ENCODE data around the gene CAMK1D. TPM values are rescaled to one million over a fixed set of nuclear protein-coding genes. Genes with fewer than 3 reads are reported as not detected.

CAMK1D gene
- polyA plus RNA-seq, 1 donor (not counting 4 experiments of a cell fraction or from before 2014, with no cell fraction given) = 0.76 TPM

GRCh38 chr10:12561307-12561706 is 212.0 kb downstream of the CAMK1D start:
- H3K9ac ChIP-seq (ENCODE audit: control insufficient read depth, extremely low read depth, insufficient read depth, low read length) = no peak overlapping the region
- H3K4me3 ChIP-seq (ENCODE audit: control insufficient read depth in 2 of 3, extremely low read depth in 1 of 3, insufficient read depth in 2 of 3, low read depth in 1 of 3, low read length in 3 of 3) = no peak overlapping the region
- H3K27ac ChIP-seq (ENCODE audit: control insufficient read depth, insufficient read depth, low read length) = no peak overlapping the region
- FAIRE-seq (no peak), DNase-seq (ENCODE audit: low read depth, low spot score) (no peak)
- peaks cover 5% of the 10 kb centered on the region for H3K27me3 ChIP-seq (ENCODE audit: control insufficient read depth, extremely low read depth, insufficient read depth, low read length)
- H3K79me2 ChIP-seq (ENCODE audit: control insufficient read depth, insufficient read depth, low read length) = no peaks in the 10 kb centered on the region
- H3K36me3 ChIP-seq (ENCODE audit: control insufficient read depth in 2 of 2, extremely low read depth in 1 of 2, insufficient read depth in 2 of 2, low read length in 2 of 2) = no peaks in the 10 kb centered on the region
- H3K4me1 ChIP-seq (ENCODE audit: control insufficient read depth, extremely low read depth, insufficient read depth, low read length) = peaks cover 3% of the 10 kb centered on the region
- dilution Hi-C loops (cut with MboI; ENCODE audit: extremely low pct_ligation_motif_present, low sequenced_read_pairs) = no loop called here
- no peak overlapping the region for H3K4me2 ChIP-seq (ENCODE audit: control insufficient read depth, extremely low read depth, insufficient read depth, low read depth, low read length)
- no peaks in the 10 kb centered on the region for H3K9me3 ChIP-seq (ENCODE audit: control insufficient read depth, low read depth, low read length)
- no peak overlapping the region for H2AFZ ChIP-seq (ENCODE audit: control insufficient read depth, low read length)
- H3K9me1 ChIP-seq (ENCODE audit: control insufficient read depth, extremely low read depth, insufficient read depth, low read length) = no peaks in the 10 kb centered on the region
- no peaks in the 10 kb centered on the region for H4K20me1 ChIP-seq (ENCODE audit: control insufficient read depth, extremely low read depth, insufficient read depth, low read length)
- no peak for TF ChIP-seq EZH2 (IDR thresholded peaks at IDR 0.05; ENCODE audit: low read length)
- TF ChIP-seq CTCF (optimal IDR thresholded peaks at IDR 0.05 in 1 of 3, IDR thresholded peaks at IDR 0.05 in 1 of 3, conservative IDR thresholded peaks at IDR 0.05 in 1 of 3; ENCODE audit: extremely low read depth in 1 of 3, insufficient read depth in 2 of 3, low read length in 3 of 3) = no peak

GRCh38 chr10:12561720-12562119 is 212.4 kb downstream of the CAMK1D start:
- DNase-seq (ENCODE audit: low read depth, low spot score) (no peak), FAIRE-seq (no peak)
- TF ChIP-seq CTCF (optimal IDR thresholded peaks at IDR 0.05 in 1 of 3, IDR thresholded peaks at IDR 0.05 in 1 of 3, conservative IDR thresholded peaks at IDR 0.05 in 1 of 3; ENCODE audit: extremely low read depth in 1 of 3, insufficient read depth in 2 of 3, low read length in 3 of 3) (no peak), EZH2 (IDR thresholded peaks at IDR 0.05; ENCODE audit: low read length) (no peak)
- dilution Hi-C loops (cut with MboI; ENCODE audit: extremely low pct_ligation_motif_present, low sequenced_read_pairs) = no loop called here
- Histone ChIP-seq H3K4me3 (ENCODE audit: control insufficient read depth in 2 of 3, extremely low read depth in 1 of 3, insufficient read depth in 2 of 3, low read depth in 1 of 3, low read length in 3 of 3) (no peak overlapping the region), H3K27me3 (ENCODE audit: control insufficient read depth, extremely low read depth, insufficient read depth, low read length) (peaks cover 5% of the 10 kb centered on the region), H3K4me2 (ENCODE audit: control insufficient read depth, extremely low read depth, insufficient read depth, low read depth, low read length) (no peak overlapping the region), H3K9me3 (ENCODE audit: control insufficient read depth, low read depth, low read length) (no peaks in the 10 kb centered on the region), H3K9me1 (ENCODE audit: control insufficient read depth, extremely low read depth, insufficient read depth, low read length) (no peaks in the 10 kb centered on the region), H3K9ac (ENCODE audit: control insufficient read depth, extremely low read depth, insufficient read depth, low read length) (no peak overlapping the region), H3K27ac (ENCODE audit: control insufficient read depth, insufficient read depth, low read length) (no peak overlapping the region), H3K36me3 (ENCODE audit: control insufficient read depth in 2 of 2, extremely low read depth in 1 of 2, insufficient read depth in 2 of 2, low read length in 2 of 2) (no peaks in the 10 kb centered on the region), H3K4me1 (ENCODE audit: control insufficient read depth, extremely low read depth, insufficient read depth, low read length) (peaks cover 3% of the 10 kb centered on the region), H3K79me2 (ENCODE audit: control insufficient read depth, insufficient read depth, low read length) (no peaks in the 10 kb centered on the region), H4K20me1 (ENCODE audit: control insufficient read depth, extremely low read depth, insufficient read depth, low read length) (no peaks in the 10 kb centered on the region), H2AFZ (ENCODE audit: control insufficient read depth, low read length) (no peak overlapping the region)

All from keratinocyte (primary cell).